Measurements from ENCODE around the gene RFX4.

RFX4 gene

GRCh38 chr12:106733660-106734059 is 150.9 kb downstream of the RFX4 start:
- no peak for DNase-seq (ENCODE audit: low spot score)

GRCh38 chr12:106736051-106736957 is 153.5 kb downstream of the RFX4 start:
- DNase-seq (ENCODE audit: low spot score): no peak

DNA sequence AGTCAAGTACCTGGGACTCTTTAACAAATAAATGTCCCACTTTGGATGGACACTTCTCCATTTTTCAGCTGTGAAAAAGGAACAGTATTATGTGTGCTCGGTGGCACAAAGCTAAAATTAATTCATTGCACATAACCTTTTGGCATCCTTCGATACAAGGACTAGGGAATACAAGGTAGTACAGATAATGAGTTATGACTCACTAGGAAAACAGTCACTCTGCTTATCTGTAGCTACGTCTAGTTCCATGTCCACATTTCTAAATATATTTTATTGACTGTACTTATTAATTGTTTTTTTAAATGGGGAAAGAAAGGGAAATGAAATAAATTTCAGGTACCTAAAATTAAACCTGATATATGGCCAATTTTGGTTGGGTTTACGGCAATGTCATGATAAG is 156.5 kb downstream of the RFX4 start:
- no peak for DNase-seq (ENCODE audit: low spot score)

- peak; percentile 52 for DNase-seq (ENCODE audit: low spot score)
Measured at GRCh38 chr12:106739815-106740530, 157.2 kb downstream of the RFX4 start.

DNA sequence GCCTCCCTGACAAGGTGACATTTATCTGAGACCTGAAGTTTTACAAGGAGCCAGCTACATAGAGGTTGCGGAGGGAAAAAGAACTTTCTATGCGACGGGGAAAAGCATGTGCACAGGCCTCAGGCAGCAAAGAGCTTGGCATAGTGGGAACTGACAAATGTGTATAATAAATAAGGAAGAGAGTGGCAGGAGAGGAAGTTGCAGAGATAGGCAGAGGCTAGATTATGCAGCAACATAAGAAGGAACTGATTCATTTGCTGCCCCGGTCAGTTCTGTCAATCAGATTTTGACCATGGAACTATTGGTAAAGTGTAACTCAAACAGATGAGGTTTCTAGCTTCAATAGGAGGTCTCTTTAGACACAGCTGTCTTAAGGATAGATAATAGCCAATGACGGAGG is 158.0 kb downstream of the RFX4 start:
- DNase-seq (ENCODE audit: low spot score): no peak

GRCh38 chr12:106741247-106741646 is 158.4 kb downstream of the RFX4 start:
- DNase-seq (ENCODE audit: low spot score): no peak

DNA sequence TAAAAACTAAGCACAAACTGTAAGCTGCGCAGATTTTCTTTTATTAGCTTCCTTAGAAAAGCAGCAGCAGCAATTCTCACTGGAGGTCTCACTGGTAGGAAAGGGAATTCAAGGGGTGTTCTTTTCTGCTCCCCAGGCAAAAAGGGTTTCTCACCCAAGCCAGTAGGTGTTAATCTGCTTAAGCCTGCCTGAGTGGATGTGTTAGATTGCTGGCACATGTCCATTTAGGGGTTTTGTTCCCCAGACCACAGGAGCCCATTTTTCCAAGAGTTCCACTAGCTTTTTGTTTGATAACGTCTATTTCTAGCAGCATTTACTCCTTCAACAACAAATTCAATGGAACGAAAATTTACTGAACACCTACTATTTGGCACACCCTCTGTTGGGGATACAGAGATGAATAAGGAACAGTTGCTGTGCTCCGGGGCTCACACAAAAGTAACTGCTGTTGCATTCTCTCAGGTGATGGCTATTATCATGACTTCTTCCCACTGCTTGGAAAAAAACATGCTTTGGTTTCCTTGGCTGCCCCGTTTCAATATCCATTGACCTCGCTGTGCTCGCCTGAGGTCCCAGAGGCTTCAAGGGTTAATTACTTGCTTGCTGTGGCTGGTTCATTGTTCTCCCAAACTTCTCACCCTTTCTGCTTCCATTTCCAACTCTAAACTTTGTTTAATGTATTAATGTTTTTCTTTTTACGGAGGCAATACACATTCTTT is 160.6 kb downstream of the RFX4 start:
- DNase-seq (ENCODE audit: low spot score): no peak

DNA sequence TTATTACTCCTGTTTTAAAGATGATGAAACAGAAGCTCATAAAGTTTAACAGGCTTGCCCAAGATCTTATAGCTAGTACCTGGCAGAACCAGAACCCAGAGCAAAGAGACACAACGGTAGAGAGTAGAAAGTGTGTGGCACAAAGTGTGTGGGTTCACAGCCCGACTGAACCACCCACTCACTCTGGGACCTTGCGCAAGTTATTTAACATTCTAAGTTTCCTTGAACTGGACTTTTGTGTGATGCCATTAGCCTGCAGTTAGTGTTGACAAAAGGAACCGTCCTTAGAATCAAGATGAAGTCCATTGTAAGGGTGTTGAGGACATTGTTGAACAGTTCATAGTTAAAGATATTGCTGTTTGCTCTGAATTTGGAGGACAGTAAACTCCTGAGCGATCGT is 161.8 kb downstream of the RFX4 start:
- DNase-seq (ENCODE audit: low spot score): no peak

DNA sequence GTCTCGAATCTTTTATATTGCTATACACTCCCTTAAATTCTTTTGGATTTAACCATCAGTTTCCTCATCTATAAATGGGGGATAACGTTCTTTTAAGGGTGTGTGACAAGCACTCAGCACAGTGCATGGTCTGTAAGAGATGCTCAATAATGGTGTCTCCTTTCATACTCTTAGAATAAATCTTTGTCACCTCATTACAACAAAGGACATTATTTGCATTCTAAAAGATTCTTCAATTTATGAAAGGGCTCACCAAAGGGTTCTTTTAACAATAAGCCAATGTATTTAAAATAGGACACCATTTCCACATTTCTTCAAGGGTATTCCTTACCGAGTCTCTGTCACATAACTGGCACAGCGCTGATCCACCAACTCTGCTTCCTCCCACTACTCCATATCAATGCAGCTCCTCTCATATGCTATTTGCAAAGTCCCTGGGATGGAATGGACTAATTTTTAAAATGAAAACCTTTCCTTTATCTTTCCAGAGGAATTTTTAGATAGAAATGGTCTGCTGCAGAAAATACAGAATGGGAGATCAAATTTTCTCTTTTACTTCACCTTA is 162.5 kb downstream of the RFX4 start:
- DNase-seq (ENCODE audit: low spot score): no peak

GRCh38 chr12:106747973-106748436 is 165.2 kb downstream of the RFX4 start:
- DNase-seq (ENCODE audit: low spot score): no peak

- DNase-seq (ENCODE audit: low spot score): no peak
Measured at GRCh38 chr12:106750524-106750923, 167.7 kb downstream of the RFX4 start.

DNA sequence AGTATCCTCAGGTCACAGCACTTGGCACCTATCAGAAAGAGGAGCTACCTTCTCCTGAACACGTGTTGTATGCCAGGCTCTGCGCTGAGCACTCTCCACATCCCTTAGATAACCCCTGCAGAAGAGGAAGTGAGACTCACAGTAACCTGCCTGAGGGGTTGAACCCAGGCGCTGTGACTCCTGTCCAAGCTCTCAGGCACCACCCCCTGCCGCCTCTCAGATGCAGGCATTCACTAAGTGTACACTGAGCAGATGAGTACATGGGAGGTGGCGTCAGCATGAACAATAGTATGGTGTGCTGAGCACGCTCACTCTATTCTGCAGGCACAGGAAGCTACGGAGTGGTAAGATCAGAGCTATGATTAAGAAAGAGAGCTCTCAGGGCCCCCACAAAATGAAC is 170.7 kb downstream of the RFX4 start:
- DNase-seq (ENCODE audit: low spot score): no peak

DNA sequence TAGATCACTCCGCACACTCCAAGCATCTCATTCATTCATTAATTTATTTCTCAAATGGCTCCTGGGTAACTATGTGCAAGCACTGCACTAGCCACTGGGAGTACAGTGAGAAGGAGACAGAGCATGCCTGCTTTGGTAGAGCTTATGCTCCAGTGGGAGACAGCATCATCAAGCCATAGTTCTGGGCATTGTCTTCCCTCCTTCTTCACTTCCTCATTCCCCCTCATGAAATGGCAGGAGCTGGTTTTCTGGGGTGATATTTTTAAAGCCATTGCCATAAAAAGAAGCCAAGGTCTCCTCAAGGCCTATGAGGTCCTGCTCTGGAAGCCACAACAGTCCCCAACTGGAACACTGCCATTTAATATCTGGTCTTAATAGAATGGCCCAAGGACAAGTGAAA is 171.5 kb downstream of the RFX4 start:
- DNase-seq (ENCODE audit: low spot score): no peak

DNA sequence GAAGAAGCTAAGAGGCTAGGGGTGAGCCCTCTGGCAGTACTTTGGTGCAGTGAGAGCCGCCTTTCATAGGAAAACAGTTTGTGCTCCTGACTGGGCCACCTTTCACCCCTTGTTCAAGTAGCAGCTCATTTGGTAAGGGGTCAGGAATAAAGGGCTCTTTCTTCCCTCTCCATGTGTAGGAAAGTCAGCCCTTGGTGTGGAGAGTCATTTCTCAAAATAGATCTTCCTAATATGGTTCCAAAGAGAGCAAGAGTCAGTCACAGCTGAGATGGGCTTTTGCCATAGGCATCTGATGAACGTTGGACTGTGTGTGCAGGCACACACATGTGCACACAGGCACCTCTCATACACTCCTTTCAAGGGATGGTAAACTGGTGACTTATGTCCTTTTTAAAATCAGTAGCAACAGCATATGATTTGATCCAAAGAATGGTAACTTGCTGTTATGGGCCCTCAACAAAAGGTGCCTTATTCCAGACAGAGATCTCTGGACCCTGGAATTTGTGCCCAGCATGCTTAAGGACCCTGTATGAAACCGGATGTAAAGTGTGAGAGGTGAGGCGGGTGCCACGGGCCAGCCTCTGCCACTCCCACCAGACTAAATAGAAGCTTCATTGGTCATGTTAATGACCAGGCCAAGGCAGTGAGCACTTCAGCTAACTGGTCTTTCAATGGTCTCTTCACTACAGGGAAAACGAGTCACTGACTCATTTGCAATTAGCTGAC is 175.0 kb downstream of the RFX4 start:
- no peak for DNase-seq (ENCODE audit: low spot score)

GRCh38 chr12:106758349-106759110 is 175.7 kb downstream of the RFX4 start:
- DNase-seq (ENCODE audit: low spot score): no peak

DNA sequence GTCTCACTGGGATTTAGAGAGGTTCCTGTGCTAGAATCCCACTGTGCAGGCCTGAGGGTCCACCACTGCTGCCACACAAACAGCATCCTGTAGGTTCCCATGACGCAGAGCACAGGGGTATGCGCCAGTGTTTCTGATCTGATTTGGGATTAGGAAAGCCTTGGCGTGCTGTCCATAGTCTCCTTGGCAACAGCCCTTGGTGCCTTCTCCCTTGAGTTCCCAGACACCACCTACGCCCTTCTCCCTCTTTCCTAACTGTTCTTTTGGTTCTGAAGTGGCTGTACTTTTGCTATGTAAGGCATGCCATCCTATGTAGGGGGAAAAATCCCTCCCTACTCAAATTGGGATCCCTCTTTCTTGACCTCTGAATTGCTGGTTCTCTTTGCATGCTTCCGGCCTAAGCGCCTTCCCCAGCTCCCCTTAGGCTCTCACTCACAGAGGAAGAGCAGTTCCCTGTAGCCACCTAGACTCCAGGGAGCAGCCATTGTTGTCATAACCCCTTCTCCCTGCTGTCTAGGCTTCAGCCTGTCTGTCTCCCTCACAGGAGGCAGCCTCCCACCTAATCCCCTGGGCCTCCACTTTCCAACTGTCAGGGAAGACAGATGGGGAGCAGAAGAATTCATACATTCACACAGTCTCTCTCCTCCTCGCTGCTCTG is 176.9 kb downstream of the RFX4 start:
- DNase-seq (ENCODE audit: low spot score): no peak

GRCh38 chr12:106760184-106760531 is 177.4 kb downstream of the RFX4 start:
- DNase-seq (ENCODE audit: low spot score): no peak

- no peak for DNase-seq (ENCODE audit: low spot score)
Measured at GRCh38 chr12:106764220-106764619, 181.4 kb downstream of the RFX4 start.

DNA sequence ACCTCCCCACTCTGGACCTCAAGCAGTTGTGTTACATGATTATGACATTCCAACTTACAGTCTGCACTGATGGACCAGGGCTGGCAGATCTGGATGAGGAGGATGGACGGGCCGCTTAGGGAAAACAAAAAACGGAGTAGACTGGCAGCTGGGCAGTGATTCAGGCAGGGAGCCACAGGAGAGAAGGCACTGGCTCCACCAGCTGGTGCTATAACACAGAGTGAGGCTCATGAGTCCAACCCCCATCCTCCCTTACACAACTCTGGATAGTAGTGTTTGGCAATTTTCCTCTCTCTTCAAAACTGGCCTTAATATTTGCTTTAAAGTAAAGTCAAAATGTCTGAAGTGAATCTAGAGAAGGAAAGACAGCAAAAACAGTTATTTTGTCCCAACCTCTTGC is 181.9 kb downstream of the RFX4 start:
- DNase-seq (ENCODE audit: low spot score): no peak

- no peak for DNase-seq (ENCODE audit: low spot score)
Measured at GRCh38 chr12:106766393-106766826, 183.6 kb downstream of the RFX4 start.
